ENCODE results near the gene BPNT1. TPM values are rescaled to one million over a fixed set of nuclear protein-coding genes. Genes with fewer than 3 reads are reported as not detected.
A peak's percentile ranks its signal among the peaks of the same experiment; 100 is the strongest.

BPNT1 gene
- total and polyA plus RNA-seq, 2 of the 13 experiments (the other 11 are each of a cell fraction or from before 2014, with no cell fraction given) = 35.2 to 43.9 TPM

GRCh38 chr1:220046052-220046930 lies 43.3 kb downstream of the BPNT1 start, which contains the start of gene EPRS1 (continued):
- no peak for TF ChIP-seq KLF13 (CRISPR knock-in tag; IDR thresholded peaks at IDR 0.05)
- no peak for TF ChIP-seq ZNF276 (CRISPR knock-in tag; IDR thresholded peaks at IDR 0.05; ENCODE audit: low read depth)
- TF ChIP-seq ZNF766 (CRISPR knock-in tag; IDR thresholded peaks at IDR 0.05; ENCODE audit: borderline replicate concordance) = no peak
- TF ChIP-seq, protein P1, sequence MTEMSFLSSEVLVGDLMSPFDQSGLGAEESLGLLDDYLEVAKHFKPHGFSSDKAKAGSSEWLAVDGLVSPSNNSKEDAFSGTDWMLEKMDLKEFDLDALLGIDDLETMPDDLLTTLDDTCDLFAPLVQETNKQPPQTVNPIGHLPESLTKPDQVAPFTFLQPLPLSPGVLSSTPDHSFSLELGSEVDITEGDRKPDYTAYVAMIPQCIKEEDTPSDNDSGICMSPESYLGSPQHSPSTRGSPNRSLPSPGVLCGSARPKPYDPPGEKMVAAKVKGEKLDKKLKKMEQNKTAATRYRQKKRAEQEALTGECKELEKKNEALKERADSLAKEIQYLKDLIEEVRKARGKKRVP (CRISPR knock-in tag; IDR thresholded peaks at IDR 0.05) = peak; percentile 71 to 99
- TF ChIP-seq ZFX (CRISPR knock-in tag; IDR thresholded peaks at IDR 0.05; ENCODE audit: low read depth) = peak; percentile 91
- TF ChIP-seq, protein P2, sequence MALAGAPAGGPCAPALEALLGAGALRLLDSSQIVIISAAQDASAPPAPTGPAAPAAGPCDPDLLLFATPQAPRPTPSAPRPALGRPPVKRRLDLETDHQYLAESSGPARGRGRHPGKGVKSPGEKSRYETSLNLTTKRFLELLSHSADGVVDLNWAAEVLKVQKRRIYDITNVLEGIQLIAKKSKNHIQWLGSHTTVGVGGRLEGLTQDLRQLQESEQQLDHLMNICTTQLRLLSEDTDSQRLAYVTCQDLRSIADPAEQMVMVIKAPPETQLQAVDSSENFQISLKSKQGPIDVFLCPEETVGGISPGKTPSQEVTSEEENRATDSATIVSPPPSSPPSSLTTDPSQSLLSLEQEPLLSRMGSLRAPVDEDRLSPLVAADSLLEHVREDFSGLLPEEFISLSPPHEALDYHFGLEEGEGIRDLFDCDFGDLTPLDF (CRISPR knock-in tag; IDR thresholded peaks at IDR 0.05) = peak; percentile 70; the same call in 1 of the 2 replicates
- TF ChIP-seq POLR2G (IDR thresholded peaks at IDR 0.05; ENCODE audit: low read depth, low read length) = peak; percentile 83
- peak; percentile 57; the same call in 1 of the 2 replicates for TF ChIP-seq ZBTB33 (CRISPR knock-in tag; IDR thresholded peaks at IDR 0.05)
- 0 out of 2 replicates have a peak, but pooled peaks have one; percentile 63 for TF ChIP-seq ZNF180 (CRISPR knock-in tag; IDR thresholded peaks at IDR 0.05; ENCODE audit: borderline replicate concordance, low read depth)
- TF ChIP-seq TRIM24 (CRISPR knock-in tag; IDR thresholded peaks at IDR 0.05) = no peak
- TF ChIP-seq ZNF460 (CRISPR knock-in tag; IDR thresholded peaks at IDR 0.05; ENCODE audit: borderline replicate concordance) = no peak; the same call in 1 of the 2 replicates
- TF ChIP-seq MBD4 (IDR thresholded peaks at IDR 0.05; ENCODE audit: borderline replicate concordance, low read length) = no peak
- TF ChIP-seq GRHL1 (CRISPR knock-in tag; conservative IDR thresholded peaks at IDR 0.05) = no peak
- peak; percentile 74 for TF ChIP-seq GATAD2A (CRISPR knock-in tag; IDR thresholded peaks at IDR 0.05)
- no peak for TF ChIP-seq ZNF256 (CRISPR knock-in tag; conservative IDR thresholded peaks at IDR 0.05)
- peak; percentile 96 for TF ChIP-seq ZBTB38 (CRISPR knock-in tag; IDR thresholded peaks at IDR 0.05)
- TF ChIP-seq ZNF879 (CRISPR knock-in tag; IDR thresholded peaks at IDR 0.05) = no peak
- no peak for TF ChIP-seq HHEX (CRISPR knock-in tag; IDR thresholded peaks at IDR 0.05)
- no peak for TF ChIP-seq MED13 (CRISPR knock-in tag; IDR thresholded peaks at IDR 0.05)
- peak; percentile 72; the same call in 1 of the 2 replicates for TF ChIP-seq ZNF274 (CRISPR knock-in tag; IDR thresholded peaks at IDR 0.05)

Data from HepG2 (cell line).